Measurements from ENCODE around the gene CCDC78. TPM values are rescaled to one million over a fixed set of nuclear protein-coding genes. Genes with fewer than 3 reads are reported as not detected.
A peak's percentile ranks its signal among the peaks of the same experiment; 100 is the strongest.

The CCDC78 gene
- total RNA-seq, 1 donor from 2014 or later, result 0.78 TPM

GRCh38 chr16:766008-766819 is 40.0 kb upstream of the CCDC78 start:
- Histone ChIP-seq H3K27me3 (no peaks in the 10 kb centered on the region), H3K4me1 (no peaks in the 10 kb centered on the region), H3K36me3 (no peaks in the 10 kb centered on the region), H3K9me3 (no peaks in the 10 kb centered on the region), H3K4me3 (no peak overlapping the region), H3K27ac (no peak overlapping the region)
- intact Hi-C loops (cut with DNase I), result no loop called here
- ATAC-seq (no peak), DNase-seq (peak; percentile 62)
- TF ChIP-seq, protein P1, sequence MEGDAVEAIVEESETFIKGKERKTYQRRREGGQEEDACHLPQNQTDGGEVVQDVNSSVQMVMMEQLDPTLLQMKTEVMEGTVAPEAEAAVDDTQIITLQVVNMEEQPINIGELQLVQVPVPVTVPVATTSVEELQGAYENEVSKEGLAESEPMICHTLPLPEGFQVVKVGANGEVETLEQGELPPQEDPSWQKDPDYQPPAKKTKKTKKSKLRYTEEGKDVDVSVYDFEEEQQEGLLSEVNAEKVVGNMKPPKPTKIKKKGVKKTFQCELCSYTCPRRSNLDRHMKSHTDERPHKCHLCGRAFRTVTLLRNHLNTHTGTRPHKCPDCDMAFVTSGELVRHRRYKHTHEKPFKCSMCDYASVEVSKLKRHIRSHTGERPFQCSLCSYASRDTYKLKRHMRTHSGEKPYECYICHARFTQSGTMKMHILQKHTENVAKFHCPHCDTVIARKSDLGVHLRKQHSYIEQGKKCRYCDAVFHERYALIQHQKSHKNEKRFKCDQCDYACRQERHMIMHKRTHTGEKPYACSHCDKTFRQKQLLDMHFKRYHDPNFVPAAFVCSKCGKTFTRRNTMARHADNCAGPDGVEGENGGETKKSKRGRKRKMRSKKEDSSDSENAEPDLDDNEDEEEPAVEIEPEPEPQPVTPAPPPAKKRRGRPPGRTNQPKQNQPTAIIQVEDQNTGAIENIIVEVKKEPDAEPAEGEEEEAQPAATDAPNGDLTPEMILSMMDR (IDR thresholded peaks at IDR 0.05), result no peak

- peak; percentile 62 for DNase-seq
- no peaks in the 10 kb centered on the region for H3K36me3 ChIP-seq
- no peak overlapping the region for H3K27ac ChIP-seq
- ATAC-seq, result no peak
- no peaks in the 10 kb centered on the region for H3K9me3 ChIP-seq
- H3K4me3 ChIP-seq, result no peak overlapping the region
- no peaks in the 10 kb centered on the region for H3K4me1 ChIP-seq
- intact Hi-C loops (cut with DNase I), result no loop called here
- no peaks in the 10 kb centered on the region for H3K27me3 ChIP-seq
- TF ChIP-seq, protein P1 (IDR thresholded peaks at IDR 0.05), result no peak
Observed at GRCh38 chr16:765488-765865, 39.2 kb upstream of the CCDC78 start.

DNA sequence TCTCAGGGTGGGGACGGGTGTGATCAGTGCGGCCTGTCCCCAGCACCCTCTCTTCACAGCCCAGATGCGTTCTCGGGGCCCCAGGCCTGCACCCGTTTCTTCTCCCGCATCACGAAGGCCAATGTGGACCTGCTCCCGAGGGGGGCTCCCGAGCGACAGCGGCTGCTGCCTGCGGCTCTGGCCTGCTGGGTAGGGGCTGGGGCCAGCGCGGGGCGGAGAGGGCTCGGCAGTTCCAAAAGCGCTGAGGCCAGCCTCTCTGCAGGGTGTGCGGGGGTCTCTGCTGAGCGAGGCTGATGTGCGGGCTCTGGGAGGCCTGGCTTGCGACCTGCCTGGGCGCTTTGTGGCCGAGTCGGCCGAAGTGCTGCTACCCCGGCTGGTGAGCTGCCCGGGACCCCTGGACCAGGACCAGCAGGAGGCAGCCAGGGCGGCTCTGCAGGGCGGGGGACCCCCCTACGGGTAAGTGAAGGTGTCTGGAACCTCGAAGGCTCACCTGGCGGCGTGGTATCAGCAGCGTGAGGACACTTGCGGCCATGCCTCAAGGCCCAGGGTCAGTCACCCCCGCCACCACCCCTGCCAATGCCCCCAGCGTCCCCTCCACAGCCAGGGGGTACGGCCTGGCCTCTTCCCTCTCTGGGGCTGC is 38.7 kb upstream of the CCDC78 start:
- H3K9me3 ChIP-seq, result no peaks in the 10 kb centered on the region
- intact Hi-C loops (cut with DNase I), result no loop called here
- H3K27me3 ChIP-seq, result no peaks in the 10 kb centered on the region
- H3K27ac ChIP-seq, result no peak overlapping the region
- H3K4me1 ChIP-seq, result no peaks in the 10 kb centered on the region
- DNase-seq, result peak; percentile 64
- H3K4me3 ChIP-seq, result no peak overlapping the region
- no peaks in the 10 kb centered on the region for H3K36me3 ChIP-seq
- TF ChIP-seq, protein P1 (IDR thresholded peaks at IDR 0.05), result no peak
- ATAC-seq, result no peak

- Histone ChIP-seq H3K27me3 (no peaks in the 10 kb centered on the region), H3K27ac (no peak overlapping the region), H3K9me3 (no peaks in the 10 kb centered on the region), H3K4me1 (no peaks in the 10 kb centered on the region), H3K36me3 (no peaks in the 10 kb centered on the region), H3K4me3 (no peak overlapping the region)
- DNase-seq (no peak), ATAC-seq (no peak)
- TF ChIP-seq, protein P1 (IDR thresholded peaks at IDR 0.05), result no peak
- intact Hi-C loops (cut with DNase I), result no loop called here
Observed at GRCh38 chr16:764184-764750, 38.0 kb upstream of the CCDC78 start.

- no peak for DNase-seq
Observed at GRCh38 chr16:763369-764183, 37.3 kb upstream of the CCDC78 start.

More at GRCh38 chr16:763369-764183, 37.3 kb upstream of the CCDC78 start:
- H3K27ac ChIP-seq, result no peak overlapping the region
- intact Hi-C loops (cut with DNase I), result no loop called here
- no peaks in the 10 kb centered on the region for H3K36me3 ChIP-seq
- no peaks in the 10 kb centered on the region for H3K9me3 ChIP-seq
- H3K27me3 ChIP-seq, result no peaks in the 10 kb centered on the region
- H3K4me1 ChIP-seq, result no peaks in the 10 kb centered on the region
- TF ChIP-seq, protein P1 (IDR thresholded peaks at IDR 0.05), result no peak
- no peak overlapping the region for H3K4me3 ChIP-seq
- ATAC-seq, result no peak

Data from upper lobe of right lung (tissue), 1 donor.